Panc1 (cell line): ENCODE results near the gene OSBPL5. TPM values are rescaled to one million over a fixed set of nuclear protein-coding genes. Genes with fewer than 3 reads are reported as not detected.

ENCODE experiments used
- ATAC-seq: fragments of 200-7000 bp; cut with Tn5 transposase; 2 replicates; pipeline ENCODE4 v1.9.1; 2020; ENCODE audit warnings: mild to moderate bottlenecking, moderate library complexity
- BruUV-seq: library from RNA; stranded (reverse); fragments of 400-500 nt; replicated peaks from 2 replicates; lab custom pipeline; 2021; lab: Mats Ljungman, UMichigan
- CTCF ChIA-PET: fragments of 300-600 bp; sonication (Branson Sonifier 250); formaldehyde crosslinking; loops from one replicate; lab custom pipeline; 2022; ENCODE audit warnings: antibody characterized with exemption; lab: Charles Lee
- POLR2A ChIA-PET: fragments of 300-600 bp; sonication (Branson Sonifier 250); formaldehyde crosslinking; loops from one replicate; lab custom pipeline; 2022; ENCODE audit warnings: antibody characterized with exemption; lab: Charles Lee
- DNase-seq: peaks from one replicate; pipeline ENCODE4 v3.0.0-alpha.2; 2010; ENCODE audit warnings: low read depth, low spot score
- H3K27ac ChIP-seq: 2 replicates; pipeline ENCODE4 v1.5.1; 2011; ENCODE audit warnings: mild to moderate bottlenecking, low read length, inconsistent platforms
- H3K27me3 ChIP-seq: fragments of 200-500 bp; sonication (Bioruptor generic); 2 replicates; pipeline ENCODE4 v1.6.0; 2014; ENCODE audit warnings: low read length, inconsistent platforms; ENCODE audit not compliant: control insufficient read depth, insufficient read depth
- H3K36me3 ChIP-seq: fragments of 200-500 bp; sonication (Bioruptor generic); 2 replicates; pipeline ENCODE4 v1.5.1; 2014; ENCODE audit warnings: inconsistent platforms, mild to moderate bottlenecking, low read length, moderate library complexity; ENCODE audit not compliant: control insufficient read depth, insufficient read depth
- H3K4me1 ChIP-seq: 2 replicates; pipeline ENCODE4 v1.5.1; 2011; ENCODE audit warnings: inconsistent platforms, mild to moderate bottlenecking, low read length, moderate library complexity; ENCODE audit not compliant: control insufficient read depth, insufficient read depth
- H3K4me3 ChIP-seq, 2 experiments: 2 replicates each; pipeline ENCODE4 v1.5.1; 2011 to 2012; ENCODE audit warnings: low read depth in 2 of 2, low read length in 2 of 2, mild to moderate bottlenecking in 2 of 2, inconsistent platforms in 1 of 2, moderate library complexity in 1 of 2
- H3K9me3 ChIP-seq: fragments of 200-500 bp; sonication (Bioruptor generic); 2 replicates; pipeline ENCODE4 v1.5.1; 2014; ENCODE audit warnings: low read depth, mild to moderate bottlenecking, inconsistent platforms, low read length, moderate library complexity; ENCODE audit not compliant: control insufficient read depth, insufficient read depth
- POLR2AphosphoS5 ChIP-seq: IDR thresholded peaks from 2 replicates; pipeline ENCODE4 v1.6.1; 2012; ENCODE audit warnings: mild to moderate bottlenecking, low read depth, low read length, moderate library complexity
- REST ChIP-seq, 2 experiments: IDR thresholded peaks; 2 replicates each; pipeline ENCODE4 v1.6.1; 2011 to 2012; ENCODE audit warnings: low read depth in 2 of 2, control low read depth in 1 of 2, low read length in 1 of 2, mild to moderate bottlenecking in 1 of 2, moderate library complexity in 1 of 2; ENCODE audit not compliant: insufficient read depth in 1 of 2
- SIN3A ChIP-seq: IDR thresholded peaks from 2 replicates; pipeline ENCODE4 v1.6.1; 2012; ENCODE audit warnings: low read depth, mild to moderate bottlenecking, low read length, moderate library complexity, borderline replicate concordance; ENCODE audit not compliant: insufficient read depth
- TCF7L2 ChIP-seq: IDR thresholded peaks from 2 replicates; pipeline ENCODE4 v1.6.1; 2011; ENCODE audit warnings: mild to moderate bottlenecking, low read depth, low read length, inconsistent platforms
- in situ Hi-C: cut with HindIII; loops from 2 replicates; pipeline ENCODE4 v1.10.0; 2016; ENCODE audit warnings: low sequenced_read_pairs, low pct_unique_long_range_greater_than_20kb
- intact Hi-C: fragments of 100-400 bp; cut with micrococcal nuclease; formaldehyde crosslinking; loops from one replicate; pipeline ENCODE4 v1.10.0; 2022; ENCODE audit not compliant: unreplicated experiment
- total RNA-seq: library from RNA; stranded (reverse); gene quantifications from one replicate; pipeline ENCODE4 v1.2.1, GENCODE V29; 2021; ENCODE audit not compliant: unreplicated experiment
- TF ChIP-seq, protein P1 (sequence below): fragments of 450-650 bp; IDR thresholded peaks from 2 replicates; pipeline ENCODE4 v1.5.1; 2017; ENCODE audit warnings: mild to moderate bottlenecking

The OSBPL5 gene
- total RNA-seq, 1 experiment from 2014 or later: 20.2 TPM

GRCh38 chr11:3146612-3147256 lies 18.4 kb downstream of the OSBPL5 start:
- POLR2A ChIA-PET: interaction anchor here (0.6 kb wide), 1 partner anchor 54 kb away, joined by 3 read pairs; no protein-coding TSS in a partner anchor
- Histone ChIP-seq H3K27ac (no peak overlapping the region; the same call in 1 of the 2 replicates), H3K9me3 (no peaks in the 10 kb centered on the region), H3K36me3 (no peaks in the 10 kb centered on the region), H3K4me1 (peaks cover 11% of the 10 kb centered on the region), H3K4me3 (no peak overlapping the region), H3K27me3 (no peaks in the 10 kb centered on the region)
- ATAC-seq: peak; percentile 61
- in situ Hi-C loops (no loop called here), intact Hi-C loops (no loop called here)
- TF ChIP-seq TCF7L2 (no peak), REST (IDR thresholded peaks at IDR 0.05; ENCODE audit: insufficient read depth in 1 of 2, low read depth in 2 of 2, low read length in 1 of 2) (no peak), POLR2AphosphoS5 (no peak), SIN3A (no peak)
- TF ChIP-seq, protein P1, sequence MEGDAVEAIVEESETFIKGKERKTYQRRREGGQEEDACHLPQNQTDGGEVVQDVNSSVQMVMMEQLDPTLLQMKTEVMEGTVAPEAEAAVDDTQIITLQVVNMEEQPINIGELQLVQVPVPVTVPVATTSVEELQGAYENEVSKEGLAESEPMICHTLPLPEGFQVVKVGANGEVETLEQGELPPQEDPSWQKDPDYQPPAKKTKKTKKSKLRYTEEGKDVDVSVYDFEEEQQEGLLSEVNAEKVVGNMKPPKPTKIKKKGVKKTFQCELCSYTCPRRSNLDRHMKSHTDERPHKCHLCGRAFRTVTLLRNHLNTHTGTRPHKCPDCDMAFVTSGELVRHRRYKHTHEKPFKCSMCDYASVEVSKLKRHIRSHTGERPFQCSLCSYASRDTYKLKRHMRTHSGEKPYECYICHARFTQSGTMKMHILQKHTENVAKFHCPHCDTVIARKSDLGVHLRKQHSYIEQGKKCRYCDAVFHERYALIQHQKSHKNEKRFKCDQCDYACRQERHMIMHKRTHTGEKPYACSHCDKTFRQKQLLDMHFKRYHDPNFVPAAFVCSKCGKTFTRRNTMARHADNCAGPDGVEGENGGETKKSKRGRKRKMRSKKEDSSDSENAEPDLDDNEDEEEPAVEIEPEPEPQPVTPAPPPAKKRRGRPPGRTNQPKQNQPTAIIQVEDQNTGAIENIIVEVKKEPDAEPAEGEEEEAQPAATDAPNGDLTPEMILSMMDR: no peak
- no peak for DNase-seq
- no TSS peak for BruUV-seq
- CTCF ChIA-PET: interaction anchor here (0.7 kb wide), 1 partner anchor 16 kb away, joined by 5 read pairs; no protein-coding TSS in a partner anchor

- intact Hi-C loops: no loop called here
- TF ChIP-seq, protein P1: no peak
- TF ChIP-seq POLR2AphosphoS5: no peak
- no peak for TF ChIP-seq TCF7L2
- TF ChIP-seq SIN3A: no peak
- TF ChIP-seq REST (IDR thresholded peaks at IDR 0.05; ENCODE audit: insufficient read depth in 1 of 2, low read depth in 2 of 2, low read length in 1 of 2): no peak
- Histone ChIP-seq H3K4me3 (no peak overlapping the region), H3K36me3 (no peaks in the 10 kb centered on the region), H3K27me3 (no peaks in the 10 kb centered on the region), H3K4me1 (peaks cover 11% of the 10 kb centered on the region), H3K9me3 (no peaks in the 10 kb centered on the region), H3K27ac (no peak overlapping the region)
- CTCF ChIA-PET: no interaction called here
- POLR2A ChIA-PET: interaction anchor here (0.6 kb wide), 1 partner anchor 1984 kb away, joined by 4 read pairs; no protein-coding TSS in a partner anchor
- ATAC-seq (no peak), DNase-seq (no peak)
- BruUV-seq: no TSS peak
- in situ Hi-C loops: no loop called here
These were observed 19.9 kb downstream of the OSBPL5 start for GRCh38 chr11:3145206-3145520.
